Neuronal stem cell (in vitro differentiated cells): ENCODE measurements around the gene CYP4X1.
"Not testable (repeated sequence)": the region's sequence is repeated elsewhere in the genome, so short reads cannot be mapped to it uniquely, and the experiment has no call there.

Experiments
- DNase-seq: peaks from one replicate; pipeline ENCODE4 v3.0.0-alpha.2; 2013; ENCODE audit warnings: low spot score
- H2AFZ ChIP-seq: one replicate; pipeline ENCODE4 v1.6.1; 2013; ENCODE audit warnings: mild to moderate bottlenecking, low read length, inconsistent platforms
- H2AK5ac ChIP-seq: 2 replicates; pipeline ENCODE4 v1.6.1; 2013; ENCODE audit warnings: low read depth, mild to moderate bottlenecking, inconsistent platforms, low read length, moderate library complexity, mixed read lengths
- H2BK120ac ChIP-seq: 2 replicates; pipeline ENCODE4 v1.6.1; 2013; ENCODE audit warnings: low read depth, mild to moderate bottlenecking, inconsistent platforms, low read length, moderate library complexity, mixed read lengths
- H2BK12ac ChIP-seq: one replicate; pipeline ENCODE4 v1.6.1; 2013; ENCODE audit warnings: low read length, inconsistent platforms
- H2BK15ac ChIP-seq: 2 replicates; pipeline ENCODE4 v1.6.1; 2013; ENCODE audit warnings: mild to moderate bottlenecking, low read length, inconsistent platforms, mixed read lengths
- H2BK5ac ChIP-seq: one replicate; pipeline ENCODE4 v1.6.1; 2013; ENCODE audit warnings: inconsistent platforms, mild to moderate bottlenecking, low read length, moderate library complexity
- H3K14ac ChIP-seq: one replicate; pipeline ENCODE4 v1.6.1; 2013; ENCODE audit warnings: low read length, inconsistent platforms
- H3K18ac ChIP-seq: 2 replicates; pipeline ENCODE4 v1.6.1; 2013; ENCODE audit warnings: low read length, inconsistent platforms
- H3K23ac ChIP-seq: 2 replicates; pipeline ENCODE4 v1.6.1; 2013; ENCODE audit warnings: low read depth, mild to moderate bottlenecking, mixed read lengths, low read length, inconsistent platforms; ENCODE audit not compliant: poor library complexity
- H3K27ac ChIP-seq: replicated peaks from 3 replicates; pipeline ENCODE4 v1.5.1; 2013; ENCODE audit warnings: low read length, inconsistent platforms
- H3K27me3 ChIP-seq, 3 experiments: 2 replicates each; pipeline ENCODE4 v1.6.1; 2013; ENCODE audit warnings: low read length in 3 of 3, mild to moderate bottlenecking in 2 of 3, inconsistent platforms in 1 of 3, low read depth in 1 of 3, mixed read lengths in 1 of 3, moderate library complexity in 1 of 3; ENCODE audit not compliant: control insufficient read depth in 3 of 3, insufficient read depth in 3 of 3
- H3K36me3 ChIP-seq, 2 donors: replicated peaks in 1 of 2; 2 replicates each; pipeline ENCODE4 v1.6.1; 2013; ENCODE audit warnings: low read length in 2 of 2; ENCODE audit not compliant: control insufficient read depth in 2 of 2, insufficient read depth in 2 of 2
- H3K4ac ChIP-seq: 2 replicates; pipeline ENCODE4 v1.6.1; 2013; ENCODE audit warnings: inconsistent platforms, mild to moderate bottlenecking, low read length, moderate library complexity
- H3K4me1 ChIP-seq, 2 donors: 1 replicate in 1 of 2; 2 replicates in 1 of 2; pipeline ENCODE4 v1.6.1; 2013; ENCODE audit warnings: low read length in 2 of 2, low read depth in 1 of 2; ENCODE audit not compliant: control insufficient read depth in 2 of 2, insufficient read depth in 1 of 2
- H3K4me2 ChIP-seq: one replicate; pipeline ENCODE4 v1.6.1; 2013; ENCODE audit warnings: mild to moderate bottlenecking, low read length, inconsistent platforms; ENCODE audit not compliant: insufficient read depth, poor library complexity, severe bottlenecking
- H3K4me3 ChIP-seq, 2 donors: 2 replicates each; pipeline ENCODE4 v1.5.1; 2013; ENCODE audit warnings: low read length in 2 of 2, mild to moderate bottlenecking in 2 of 2, inconsistent platforms in 1 of 2, moderate library complexity in 1 of 2
- H3K79me1 ChIP-seq: one replicate; pipeline ENCODE4 v1.6.1; 2013; ENCODE audit warnings: low read depth, mild to moderate bottlenecking, inconsistent platforms, low read length, moderate library complexity
- H3K9ac ChIP-seq: one replicate; pipeline ENCODE4 v1.6.1; 2013; ENCODE audit warnings: mild to moderate bottlenecking, low read depth, low read length, inconsistent platforms; ENCODE audit not compliant: poor library complexity
- H3K9me3 ChIP-seq, 2 donors: replicated peaks in 1 of 2; 2 replicates each; pipeline versions ENCODE3 to v1.6.1; 2013; ENCODE audit warnings: low read length in 2 of 2, mild to moderate bottlenecking in 2 of 2, inconsistent platforms in 1 of 2, low read depth in 1 of 2, mixed read lengths in 1 of 2, moderate library complexity in 1 of 2; ENCODE audit not compliant: control insufficient read depth in 2 of 2, insufficient read depth in 1 of 2
- H4K8ac ChIP-seq: one replicate; pipeline ENCODE4 v1.6.1; 2013; ENCODE audit warnings: low read depth, mild to moderate bottlenecking, inconsistent platforms, low read length, moderate library complexity
- H4K91ac ChIP-seq: one replicate; pipeline ENCODE4 v1.6.1; 2013; ENCODE audit warnings: low read length, low read depth, mild to moderate bottlenecking, inconsistent platforms; ENCODE audit not compliant: poor library complexity
- WGBS, 2 donors: extraction: QIAGEN DNeasy Blood & Tissue Kit; methylation state at CpG; one replicate each; pipeline ENCODE4 v1.1.7; 2013; ENCODE audit warnings: missing lambda C conversion rate in 2 of 2, mixed read lengths in 1 of 2; ENCODE audit not compliant: insufficient read length in 2 of 2, insufficient replicate concordance in 1 of 2; ENCODE audit errors: extremely low coverage in 2 of 2; 5-methylcytosine and 5-hydroxymethylcytosine counted together

Gene CYP4X1

DNA sequence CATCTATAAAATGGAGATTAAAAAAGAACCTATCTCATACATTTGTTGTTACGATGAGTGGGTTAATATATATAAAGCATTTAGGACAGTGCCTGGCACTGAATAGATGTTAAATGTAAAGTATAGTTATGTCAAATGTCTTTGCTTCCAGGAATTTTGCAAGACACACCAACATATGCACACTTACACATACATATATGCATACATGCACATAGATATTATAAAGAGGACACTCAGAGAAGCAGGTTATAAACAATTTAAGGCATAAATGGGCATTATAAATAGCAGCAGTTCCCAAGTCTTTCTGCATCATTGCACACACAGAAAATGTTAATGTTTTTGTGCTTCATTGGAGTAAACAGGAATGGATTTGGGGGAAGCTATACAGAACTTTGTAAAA is 13.3 kb downstream of the CYP4X1 start:
- no peak overlapping the region for H2BK12ac ChIP-seq

DNA sequence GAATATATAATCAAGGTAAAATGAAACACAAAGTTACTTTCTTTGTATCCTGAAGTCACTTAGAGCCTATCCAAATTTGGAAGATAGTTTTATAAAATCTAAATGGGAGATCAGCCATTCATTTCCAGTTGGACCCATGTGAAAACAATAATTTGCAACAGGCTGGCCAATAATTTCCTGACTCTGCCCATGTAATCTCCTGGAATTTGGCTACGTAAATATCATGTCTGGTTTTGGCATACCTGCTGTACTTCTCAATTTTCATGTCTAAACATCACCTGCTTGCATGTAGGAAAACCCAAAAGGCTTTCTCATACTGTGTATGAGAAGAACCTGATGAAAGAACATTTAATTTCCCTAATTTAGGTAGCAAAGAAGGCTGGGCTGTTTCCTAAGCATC is 35.9 kb downstream of the CYP4X1 start:
- no peaks in the 10 kb centered on the region for H3K27me3 ChIP-seq
- H3K79me1 ChIP-seq, result no peaks in the 10 kb centered on the region
- H3K36me3 ChIP-seq, result no peaks in the 10 kb centered on the region
- H3K18ac ChIP-seq, result no peak overlapping the region
- no peak overlapping the region for H3K9ac ChIP-seq
- H3K4me1 ChIP-seq, result no peaks in the 10 kb centered on the region
- no peak overlapping the region for H2BK120ac ChIP-seq
- no peak overlapping the region for H2BK5ac ChIP-seq
- WGBS, 2 donors, result no CpG with 5 or more reads among the region's 1 CpG
- no peak overlapping the region for H3K4ac ChIP-seq
- H2AK5ac ChIP-seq, result no peak overlapping the region
- H3K14ac ChIP-seq, result no peak overlapping the region
- H3K4me2 ChIP-seq, result no peak overlapping the region
- no peak for DNase-seq
- H3K27ac ChIP-seq, result no peak overlapping the region
- no peak overlapping the region for H4K8ac ChIP-seq
- H3K4me3 ChIP-seq, result no peak overlapping the region
- no peaks in the 10 kb centered on the region for H3K9me3 ChIP-seq
- H2BK12ac ChIP-seq, result no peak overlapping the region
- H4K91ac ChIP-seq, result no peak overlapping the region
- H2BK15ac ChIP-seq, result no peak overlapping the region
- H2AFZ ChIP-seq, result no peak overlapping the region
- no peak overlapping the region for H3K23ac ChIP-seq

More for the DNA sequence above, 13.3 kb downstream of the CYP4X1 start:
- H3K36me3 ChIP-seq, result no peaks in the 10 kb centered on the region
- no peak overlapping the region for H3K27ac ChIP-seq
- H3K14ac ChIP-seq, result no peak overlapping the region
- H4K91ac ChIP-seq, result no peak overlapping the region
- no peak overlapping the region for H2AK5ac ChIP-seq
- no peak overlapping the region for H4K8ac ChIP-seq
- no peak overlapping the region for H3K9ac ChIP-seq
- H3K4ac ChIP-seq, result no peak overlapping the region
- no peak overlapping the region for H2BK120ac ChIP-seq
- no peak overlapping the region for H2BK5ac ChIP-seq
- no peak overlapping the region for H3K23ac ChIP-seq
- H3K18ac ChIP-seq, result no peak overlapping the region
- H3K4me2 ChIP-seq, result no peak overlapping the region
- H3K4me1 ChIP-seq, result no peaks in the 10 kb centered on the region
- H3K79me1 ChIP-seq, result no peaks in the 10 kb centered on the region
- WGBS, 2 donors, result no CpG with 5 or more reads among the region's 1 CpG
- no peaks in the 10 kb centered on the region for H3K9me3 ChIP-seq
- no peak for DNase-seq
- no peak overlapping the region for H3K4me3 ChIP-seq
- no peaks in the 10 kb centered on the region for H3K27me3 ChIP-seq
- H2BK15ac ChIP-seq, result no peak overlapping the region
- no peak overlapping the region for H2AFZ ChIP-seq

DNA sequence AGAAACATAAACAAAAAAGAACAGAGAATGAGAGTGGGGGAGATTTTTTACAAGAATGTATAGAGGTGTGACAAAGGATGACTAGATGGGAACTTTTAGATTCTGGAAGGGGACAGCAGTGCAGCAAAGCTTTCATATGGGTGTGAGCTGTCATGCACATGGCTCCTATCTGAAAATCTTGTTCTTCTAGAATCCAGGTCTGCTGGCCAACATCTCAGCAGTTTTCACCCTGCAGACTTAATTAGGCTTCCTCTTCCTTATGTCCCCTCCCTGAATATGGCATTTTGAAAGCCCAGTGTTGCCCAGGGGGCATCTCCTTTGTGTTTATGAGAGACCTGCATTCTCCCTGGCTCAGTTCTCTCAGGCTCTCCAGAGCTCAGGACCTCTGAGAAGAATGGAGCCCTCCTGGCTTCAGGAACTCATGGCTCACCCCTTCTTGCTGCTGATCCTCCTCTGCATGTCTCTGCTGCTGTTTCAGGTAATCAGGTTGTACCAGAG is 43.7 kb downstream of the CYP4X1 start, which contains the start of gene CYP4Z1:
CYP4Z1 (plus strand) TSS at position 135 of the 498 bp plus-strand sequence; CDS start at position 395, 260 bp downstream.
- Histone ChIP-seq H3K9ac (no peak within 1 kb of the TSS), H2AFZ (no peak within 1 kb of the TSS), H3K4me2 (no peak within 1 kb of the TSS), H3K27ac (no peak within 1 kb of the TSS), H3K14ac (no peak within 1 kb of the TSS), H3K9me3 (no peaks in the 10 kb centered on the region), H3K79me1 (no peaks in the 10 kb centered on the region), H2BK15ac (no peak within 1 kb of the TSS), H2BK5ac (no peak within 1 kb of the TSS), H4K8ac (no peak within 1 kb of the TSS), H3K4ac (no peak within 1 kb of the TSS), H3K4me3 (no peak within 1 kb of the TSS), H3K4me1 (no peaks in the 10 kb centered on the region), H3K27me3 (no peaks in the 10 kb centered on the region), H4K91ac (no peak within 1 kb of the TSS), H3K18ac (no peak within 1 kb of the TSS), H3K23ac (no peak within 1 kb of the TSS), H2BK120ac (no peak within 1 kb of the TSS), H3K36me3 (no peaks in the 10 kb centered on the region), H2BK12ac (no peak within 1 kb of the TSS), H2AK5ac (no peak within 1 kb of the TSS)
- DNase-seq, result no peak

GRCh38 chr1:47069080-47069479 is 45.6 kb downstream of the CYP4X1 start:
- H3K79me1 ChIP-seq, H3K18ac ChIP-seq, H3K9ac ChIP-seq, H2BK120ac ChIP-seq, H3K14ac ChIP-seq, H3K4me2 ChIP-seq, H2AFZ ChIP-seq, H4K91ac ChIP-seq, H3K9me3 ChIP-seq, H3K23ac ChIP-seq, DNase-seq, H2AK5ac ChIP-seq, H2BK15ac ChIP-seq, H3K36me3 ChIP-seq, H3K27me3 ChIP-seq, H3K4me1 ChIP-seq, H4K8ac ChIP-seq, H2BK5ac ChIP-seq, H2BK12ac ChIP-seq, H3K4me3 ChIP-seq, H3K27ac ChIP-seq, H3K4ac ChIP-seq: not testable (repeated sequence)
- WGBS, 2 donors, result no CpG with 5 or more reads among the region's 4 CpGs
